Keratinocyte (primary cell): ENCODE results near the gene CRTC1. TPM values are rescaled to one million over a fixed set of nuclear protein-coding genes. Genes with fewer than 3 reads are reported as not detected.

ENCODE experiments used
- DNase-seq: peaks from one replicate; pipeline ENCODE4 v3.0.0-alpha.2; 2011; ENCODE audit warnings: low read depth, missing footprints, low spot score
- FAIRE-seq: peaks from 2 replicates; lab custom pipeline; 2011; peaks lifted over from hg19 to GRCh38; lab: Jason Lieb, UNC
- H2AFZ ChIP-seq: 2 replicates; pipeline ENCODE4 v1.6.0; 2012; ENCODE audit warnings: low read length, control low read depth, inconsistent platforms; ENCODE audit not compliant: control insufficient read depth
- H3K27ac ChIP-seq: 2 replicates; pipeline ENCODE4 v1.5.1; 2011; ENCODE audit warnings: low read length; ENCODE audit not compliant: control insufficient read depth, insufficient read depth
- H3K27me3 ChIP-seq: 3 replicates; pipeline ENCODE4 v1.6.0; 2011; ENCODE audit warnings: low read length; ENCODE audit not compliant: control insufficient read depth, insufficient read depth; ENCODE audit errors: extremely low read depth
- H3K36me3 ChIP-seq, 2 experiments: 2 replicates in 1 of 2; 3 replicates in 1 of 2; pipeline ENCODE4 v1.5.1; 2011; ENCODE audit warnings: low read length in 2 of 2, mild to moderate bottlenecking in 1 of 2; ENCODE audit not compliant: control insufficient read depth in 2 of 2, insufficient read depth in 2 of 2; ENCODE audit errors: extremely low read depth in 1 of 2
- H3K4me1 ChIP-seq: 3 replicates; pipeline ENCODE4 v1.5.1; 2011; ENCODE audit warnings: low read length; ENCODE audit not compliant: control insufficient read depth, insufficient read depth; ENCODE audit errors: extremely low read depth
- H3K4me2 ChIP-seq: 3 replicates; pipeline ENCODE4 v1.6.0; 2011; ENCODE audit warnings: low read depth, low read length; ENCODE audit not compliant: control insufficient read depth, insufficient read depth; ENCODE audit errors: extremely low read depth
- H3K4me3 ChIP-seq, 3 experiments: fragments of 200-600 bp in 1 of 3; sonication (generic) in 1 of 3; 2 replicates in 2 of 3; 3 replicates in 1 of 3; pipeline ENCODE4 v1.5.1; 2011 to 2016; ENCODE audit warnings: low read length in 3 of 3, mild to moderate bottlenecking in 3 of 3, control low read depth in 2 of 3, inconsistent platforms in 1 of 3, low read depth in 1 of 3, mixed read lengths in 1 of 3, mixed run types in 1 of 3, moderate library complexity in 1 of 3; ENCODE audit not compliant: control insufficient read depth in 2 of 3, insufficient read depth in 2 of 3; ENCODE audit errors: extremely low read depth in 1 of 3
- H3K79me2 ChIP-seq: 2 replicates; pipeline ENCODE4 v1.6.0; 2012; ENCODE audit warnings: low read length; ENCODE audit not compliant: control insufficient read depth, insufficient read depth
- H3K9ac ChIP-seq: 3 replicates; pipeline ENCODE4 v1.6.0; 2011; ENCODE audit warnings: low read length; ENCODE audit not compliant: control insufficient read depth, insufficient read depth; ENCODE audit errors: extremely low read depth
- H3K9me1 ChIP-seq: 3 replicates; pipeline ENCODE4 v1.6.0; 2011; ENCODE audit warnings: low read length; ENCODE audit not compliant: control insufficient read depth, insufficient read depth; ENCODE audit errors: extremely low read depth
- H3K9me3 ChIP-seq: 2 replicates; pipeline ENCODE4 v1.5.1; 2012; ENCODE audit warnings: low read depth, low read length; ENCODE audit not compliant: control insufficient read depth
- H4K20me1 ChIP-seq: 3 replicates; pipeline ENCODE4 v1.6.0; 2011; ENCODE audit warnings: low read length; ENCODE audit not compliant: control insufficient read depth, insufficient read depth; ENCODE audit errors: extremely low read depth
- EZH2 ChIP-seq: IDR thresholded peaks from one replicate; pipeline ENCODE4 v1.6.1; 2012; ENCODE audit warnings: inconsistent platforms, mild to moderate bottlenecking, low read length, moderate library complexity
- dilution Hi-C: fragments of 300-500 bp; cut with MboI; formaldehyde crosslinking; loops from one replicate; pipeline ENCODE4 v1.7.0; 2020; ENCODE audit warnings: low sequenced_read_pairs; ENCODE audit not compliant: extremely low pct_ligation_motif_present
- polyA plus RNA-seq, 5 experiments: library from polyadenylated mRNA; depleted of rRNA in 3 of 5; stranded (reverse) in 3 of 5; stranded (forward) in 1 of 5; unstranded in 1 of 5; fragments of >200 nt; gene quantifications; 1 replicate in 1 of 5; 2 replicates in 3 of 5; 3 replicates in 1 of 5; pipeline versions ENCODE4 v1.2.1 to v1.2.3, GENCODE V29; 2011 to 2012; ENCODE audit warnings: missing spikeins in 2 of 5, low read depth in 1 of 5, low replicate concordance in 1 of 5
- TF ChIP-seq, protein P1 (sequence below), 3 experiments: IDR thresholded peaks in 1 of 3; conservative IDR thresholded peaks in 1 of 3; optimal IDR thresholded peaks in 1 of 3; 2 replicates in 2 of 3; 3 replicates in 1 of 3; pipeline versions ENCODE3 to v1.5.1; 2011; ENCODE audit warnings: low read length in 3 of 3, mild to moderate bottlenecking in 3 of 3, moderate library complexity in 2 of 3, control low read depth in 1 of 3, inconsistent platforms in 1 of 3; ENCODE audit not compliant: insufficient read depth in 2 of 3; ENCODE audit errors: extremely low read depth in 1 of 3

CRTC1 gene
- polyA plus RNA-seq, 1 donor (not counting 4 experiments of a cell fraction or from before 2014, with no cell fraction given), result 0.54 TPM

DNA sequence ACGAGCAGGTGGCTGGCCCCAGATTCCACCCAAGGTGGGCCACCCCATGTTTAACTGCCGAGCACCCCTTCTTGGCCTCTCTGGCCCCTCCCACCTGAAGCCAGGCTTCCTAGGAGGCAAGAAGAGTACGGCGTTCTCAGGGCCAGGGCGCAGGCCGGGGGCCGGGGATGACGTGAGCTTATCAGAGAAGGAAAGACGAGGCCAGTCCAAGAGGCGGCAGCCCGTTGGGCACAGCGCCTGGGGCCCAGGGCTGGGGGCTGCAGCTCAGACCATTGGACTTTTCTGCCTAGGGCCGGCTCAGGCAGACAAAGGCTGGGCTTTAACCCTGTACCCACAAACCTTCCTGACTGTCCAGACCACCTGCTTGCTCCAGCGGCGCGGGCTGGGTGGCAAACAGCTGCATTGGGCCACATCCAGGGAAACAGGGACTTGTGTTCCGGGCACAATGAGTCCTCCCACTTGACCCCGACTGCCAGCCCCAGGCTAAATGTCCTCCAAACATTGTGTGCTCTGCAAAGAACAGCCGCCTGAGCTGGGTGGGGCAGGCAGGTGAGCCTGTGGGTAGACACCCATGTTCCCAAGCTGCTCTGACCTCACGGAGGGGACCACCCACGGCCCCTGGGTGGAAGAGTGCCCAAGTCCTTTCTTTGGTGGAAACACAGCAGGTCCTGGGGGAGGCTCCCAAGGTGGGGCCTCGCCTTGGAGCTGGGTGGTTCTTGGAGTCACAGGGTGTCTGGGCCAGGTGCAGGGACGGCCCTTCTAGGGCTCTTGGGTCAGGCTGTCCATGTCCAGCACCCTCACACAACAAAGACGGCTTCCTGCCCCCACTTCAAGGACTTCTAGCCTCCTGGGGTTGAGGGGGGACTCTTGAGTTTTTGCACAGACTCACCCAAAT lies 85.8 kb downstream of the CRTC1 start:
- TF ChIP-seq, protein P1, sequence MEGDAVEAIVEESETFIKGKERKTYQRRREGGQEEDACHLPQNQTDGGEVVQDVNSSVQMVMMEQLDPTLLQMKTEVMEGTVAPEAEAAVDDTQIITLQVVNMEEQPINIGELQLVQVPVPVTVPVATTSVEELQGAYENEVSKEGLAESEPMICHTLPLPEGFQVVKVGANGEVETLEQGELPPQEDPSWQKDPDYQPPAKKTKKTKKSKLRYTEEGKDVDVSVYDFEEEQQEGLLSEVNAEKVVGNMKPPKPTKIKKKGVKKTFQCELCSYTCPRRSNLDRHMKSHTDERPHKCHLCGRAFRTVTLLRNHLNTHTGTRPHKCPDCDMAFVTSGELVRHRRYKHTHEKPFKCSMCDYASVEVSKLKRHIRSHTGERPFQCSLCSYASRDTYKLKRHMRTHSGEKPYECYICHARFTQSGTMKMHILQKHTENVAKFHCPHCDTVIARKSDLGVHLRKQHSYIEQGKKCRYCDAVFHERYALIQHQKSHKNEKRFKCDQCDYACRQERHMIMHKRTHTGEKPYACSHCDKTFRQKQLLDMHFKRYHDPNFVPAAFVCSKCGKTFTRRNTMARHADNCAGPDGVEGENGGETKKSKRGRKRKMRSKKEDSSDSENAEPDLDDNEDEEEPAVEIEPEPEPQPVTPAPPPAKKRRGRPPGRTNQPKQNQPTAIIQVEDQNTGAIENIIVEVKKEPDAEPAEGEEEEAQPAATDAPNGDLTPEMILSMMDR (optimal IDR thresholded peaks at IDR 0.05 in 1 of 3, IDR thresholded peaks at IDR 0.05 in 1 of 3, conservative IDR thresholded peaks at IDR 0.05 in 1 of 3; ENCODE audit: extremely low read depth in 1 of 3, insufficient read depth in 2 of 3, low read length in 3 of 3), result no peak
- TF ChIP-seq EZH2, result no peak
- Histone ChIP-seq H3K4me1 (peaks cover 23% of the 10 kb centered on the region), H3K9me1 (no peaks in the 10 kb centered on the region), H3K4me2 (no peak overlapping the region), H4K20me1 (peaks cover 2% of the 10 kb centered on the region), H3K9ac (no peak overlapping the region), H3K79me2 (no peaks in the 10 kb centered on the region), H3K27me3 (no peaks in the 10 kb centered on the region), H3K4me3 (no peak overlapping the region), H3K9me3 (no peaks in the 10 kb centered on the region), H2AFZ (no peak overlapping the region), H3K36me3 (no peaks in the 10 kb centered on the region), H3K27ac (no peak overlapping the region)
- FAIRE-seq (no peak), DNase-seq (no peak)
- dilution Hi-C loops, result no loop called here

DNA sequence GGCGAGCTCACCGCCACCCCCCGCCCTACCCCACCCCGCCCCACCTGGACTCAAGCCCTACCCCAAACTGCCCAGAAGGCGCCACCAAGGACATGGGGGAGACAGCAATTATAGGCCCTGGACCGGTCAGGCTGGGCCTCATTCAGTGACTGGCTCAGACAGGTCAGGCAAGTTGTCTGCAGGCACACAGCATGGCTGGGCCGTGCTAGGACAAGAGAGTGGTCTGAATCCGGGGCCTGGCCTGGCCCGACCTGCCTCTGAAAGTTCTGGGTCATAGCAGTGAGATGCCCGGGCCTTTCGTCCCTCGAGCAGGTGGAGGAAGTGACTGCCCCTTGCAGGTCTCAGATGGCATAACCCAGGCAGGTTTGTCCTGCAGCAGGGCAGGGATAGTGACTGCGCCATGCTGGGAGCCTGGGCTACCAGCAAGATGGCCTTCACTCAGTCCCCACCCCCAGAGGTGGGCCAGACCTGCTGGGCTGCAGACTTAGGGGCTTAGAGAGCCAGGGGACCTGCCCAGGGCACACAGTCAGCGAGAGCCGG lies 86.6 kb downstream of the CRTC1 start:
- H3K27ac ChIP-seq, result no peak overlapping the region
- H2AFZ ChIP-seq, result no peak overlapping the region
- DNase-seq, result no peak
- TF ChIP-seq, protein P1 (optimal IDR thresholded peaks at IDR 0.05 in 1 of 3, IDR thresholded peaks at IDR 0.05 in 1 of 3, conservative IDR thresholded peaks at IDR 0.05 in 1 of 3; ENCODE audit: extremely low read depth in 1 of 3, insufficient read depth in 2 of 3, low read length in 3 of 3), result no peak
- no peak for TF ChIP-seq EZH2
- H3K4me2 ChIP-seq, result no peak overlapping the region
- H3K9ac ChIP-seq, result no peak overlapping the region
- dilution Hi-C loops, result no loop called here
- no peaks in the 10 kb centered on the region for H3K79me2 ChIP-seq
- peaks cover 15% of the 10 kb centered on the region for H3K4me1 ChIP-seq
- H3K9me1 ChIP-seq, result no peaks in the 10 kb centered on the region
- no peak overlapping the region for H3K4me3 ChIP-seq
- no peaks in the 10 kb centered on the region for H3K36me3 ChIP-seq
- H3K27me3 ChIP-seq, result no peaks in the 10 kb centered on the region
- H3K9me3 ChIP-seq, result no peaks in the 10 kb centered on the region
- H4K20me1 ChIP-seq, result peaks cover 2% of the 10 kb centered on the region
- no peak for FAIRE-seq
